H1 (cell line): ENCODE results near the gene EPB41L2. TPM values are rescaled to one million over a fixed set of nuclear protein-coding genes. Genes with fewer than 3 reads are reported as not detected.

ENCODE experiments used
- BCL11A ChIP-seq, 2 experiments: IDR thresholded peaks; one replicate each; pipeline ENCODE4 v1.6.1; 2011; ENCODE audit warnings: low read depth in 2 of 2, low read length in 2 of 2, mild to moderate bottlenecking in 2 of 2
- SP1 ChIP-seq: IDR thresholded peaks from 2 replicates; pipeline ENCODE4 v1.6.1; 2011; ENCODE audit warnings: low read depth, low read length
- polyA plus RNA-seq, 7 experiments: library from polyadenylated mRNA; depleted of rRNA in 3 of 7; stranded (reverse) in 5 of 7; unstranded in 2 of 7; fragments of >200 nt in 5 of 7; fragments of 200-250 nt in 2 of 7; gene quantifications; 1 replicate in 5 of 7; 2 replicates in 1 of 7; 4 replicates in 1 of 7; pipeline versions ENCODE4 v1.2.1 to v1.2.3, GENCODE V29; 2011 to 2013; ENCODE audit warnings: missing spikeins in 2 of 7, mixed read lengths in 2 of 7
- total RNA-seq: library from RNA; stranded (reverse); fragmentation: NEBNext Ultra II Directional; extraction: Animal tissue kit (Norgen Biotek cat#: 25700); gene quantifications from 2 replicates; pipeline ENCODE4 v1.2.1, GENCODE V29; 2021

The EPB41L2 gene
- total and polyA plus RNA-seq, 2 of the 8 experiments (the other 6 are each of a cell fraction or from before 2014, with no cell fraction given), result 22.5 to 123 TPM

DNA sequence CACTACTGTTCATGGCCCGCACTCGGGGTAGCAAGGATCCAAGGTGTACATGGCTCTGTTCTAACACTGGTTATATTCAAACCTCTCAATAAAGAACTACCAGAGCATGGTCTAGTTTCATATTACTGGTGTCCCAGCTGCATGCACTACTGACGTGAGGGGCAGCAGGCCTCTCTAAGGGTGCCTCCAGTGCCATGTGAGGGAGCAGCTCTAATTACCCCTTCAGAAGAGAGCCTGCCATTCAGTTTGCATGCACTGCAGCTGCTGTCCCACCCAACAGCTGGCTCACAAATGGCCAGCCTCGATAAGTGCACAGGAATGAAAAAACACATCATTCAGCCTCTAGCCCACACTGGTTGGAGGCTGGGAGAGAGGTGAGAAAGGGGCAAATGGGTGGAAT, 150.6 kb downstream of the EPB41L2 start (continued):
- TF ChIP-seq SP1 (no peak), BCL11A (IDR thresholded peaks at IDR 0.05; ENCODE audit: low read depth in 2 of 2, low read length in 2 of 2) (no peak)
